Measurements from ENCODE around the gene ZMYM3.

Gene ZMYM3

GRCh38 chrX:71253253-71254091 lies 468 bp downstream of the ZMYM3 start:
- peak; percentile 42 for DNase-seq (ENCODE audit: low spot score)

DNA sequence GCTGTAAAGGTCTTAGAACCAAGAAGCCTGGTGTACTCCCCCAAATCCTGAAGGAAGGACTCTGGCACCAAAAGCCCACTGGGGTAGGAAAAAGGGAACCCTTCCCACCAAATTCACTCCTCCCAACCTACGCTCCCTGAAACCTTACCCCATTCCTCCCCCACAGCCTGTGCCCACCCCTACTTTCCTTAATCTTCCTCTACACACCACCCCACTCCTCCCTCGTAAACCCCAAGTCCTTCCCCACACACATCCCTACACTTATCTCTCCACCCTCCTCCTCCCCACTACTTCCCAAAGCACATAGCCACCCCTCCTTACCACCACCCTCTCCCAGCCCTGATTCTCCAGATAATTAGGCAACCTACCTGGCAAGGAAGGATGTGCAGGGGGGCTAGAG lies 1.7 kb downstream of the ZMYM3 start:
- no peak for DNase-seq (ENCODE audit: low spot score)

DNA sequence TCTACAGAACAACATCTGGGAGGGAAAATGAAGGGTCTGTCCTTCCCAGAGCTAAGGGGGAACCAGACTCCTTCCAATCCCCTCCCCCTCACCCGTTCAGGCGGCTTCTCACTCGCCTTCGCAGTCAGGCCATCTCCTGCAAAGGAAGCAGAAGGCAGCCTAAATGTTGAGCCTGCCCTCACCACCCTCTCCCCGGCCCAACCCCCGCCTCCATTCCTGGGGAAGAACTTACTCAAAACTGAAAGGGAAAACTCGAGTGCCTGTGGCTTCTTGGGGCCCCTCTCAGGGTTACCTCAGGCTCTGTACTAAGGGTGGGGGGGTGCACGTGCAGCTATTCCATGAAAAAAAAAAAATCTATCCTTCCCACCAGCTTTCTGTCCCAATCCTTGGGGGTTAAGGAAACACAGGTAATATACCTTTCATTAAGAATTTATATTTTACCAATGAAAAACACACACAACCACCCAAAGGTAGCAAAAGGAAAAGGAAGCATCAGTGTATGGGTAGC lies 2.4 kb downstream of the ZMYM3 start:
- DNase-seq (ENCODE audit: low spot score) = no peak

GRCh38 chrX:71250841-71251240 lies 3.1 kb downstream of the ZMYM3 start:
- DNase-seq (ENCODE audit: low spot score) = no peak

- no peak for DNase-seq (ENCODE audit: low spot score)
Measured at GRCh38 chrX:71245159-71245558, 8.8 kb downstream of the ZMYM3 start.

DNA sequence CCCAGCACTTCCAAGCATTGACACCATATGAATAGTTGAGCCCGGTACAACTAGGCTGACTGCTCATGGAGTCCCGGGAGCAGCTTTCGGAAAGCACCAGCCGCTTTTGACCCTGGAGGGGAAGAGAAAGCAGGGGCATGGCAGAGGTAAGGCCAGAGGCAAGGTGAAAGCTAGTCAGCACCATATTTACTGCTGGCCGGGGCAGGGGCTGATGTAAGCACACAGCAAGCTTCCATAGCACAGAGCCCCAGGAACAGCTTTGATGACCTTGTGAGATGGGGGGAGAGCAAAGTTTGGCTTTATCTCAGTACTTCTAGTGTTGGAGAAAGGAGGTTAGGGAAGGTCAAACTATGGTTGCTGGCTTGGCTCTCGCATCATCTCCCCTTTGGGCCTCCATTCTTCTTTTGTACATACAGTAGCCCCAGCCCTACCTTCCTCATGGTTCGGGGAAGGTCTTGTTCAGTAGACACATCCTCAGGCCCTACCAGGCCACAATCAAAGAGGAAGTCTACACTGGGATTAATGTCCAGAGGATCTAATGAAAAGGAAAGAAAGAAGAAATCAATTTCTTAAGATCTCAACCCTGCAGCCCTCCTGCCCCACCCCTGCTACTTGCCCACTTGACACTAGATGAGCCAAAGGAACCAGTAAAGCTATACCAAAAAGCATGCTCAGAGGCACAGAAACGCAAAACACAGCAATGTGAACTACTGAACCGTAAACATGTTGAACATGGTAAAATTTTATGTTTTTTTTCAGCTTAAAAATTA lies 9.4 kb downstream of the ZMYM3 start:
- DNase-seq (ENCODE audit: low spot score) = no peak

GRCh38 chrX:71241301-71241700 lies 12.6 kb downstream of the ZMYM3 start:
- DNase-seq (ENCODE audit: low spot score) = no peak

DNA sequence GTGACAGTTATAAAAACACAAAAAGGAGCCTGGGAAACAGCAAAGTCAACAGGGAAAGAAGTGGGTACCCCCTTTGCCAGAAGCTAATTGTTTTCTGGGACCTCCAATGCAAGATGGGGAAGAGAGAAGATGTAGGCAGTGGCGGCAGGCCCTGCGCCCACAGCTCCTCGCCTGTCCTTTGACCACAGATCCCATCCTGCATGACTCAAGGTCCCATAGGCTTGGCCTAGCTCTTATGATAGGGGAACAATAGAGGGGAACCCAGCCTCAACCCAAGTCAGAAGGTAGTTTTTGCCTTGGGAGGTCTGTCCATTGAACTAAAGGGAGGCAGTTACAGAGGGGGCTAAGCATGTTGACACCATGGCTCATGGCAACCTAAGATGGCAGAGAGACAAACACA lies 14.2 kb downstream of the ZMYM3 start:
- no peak for DNase-seq (ENCODE audit: low spot score)

DNA sequence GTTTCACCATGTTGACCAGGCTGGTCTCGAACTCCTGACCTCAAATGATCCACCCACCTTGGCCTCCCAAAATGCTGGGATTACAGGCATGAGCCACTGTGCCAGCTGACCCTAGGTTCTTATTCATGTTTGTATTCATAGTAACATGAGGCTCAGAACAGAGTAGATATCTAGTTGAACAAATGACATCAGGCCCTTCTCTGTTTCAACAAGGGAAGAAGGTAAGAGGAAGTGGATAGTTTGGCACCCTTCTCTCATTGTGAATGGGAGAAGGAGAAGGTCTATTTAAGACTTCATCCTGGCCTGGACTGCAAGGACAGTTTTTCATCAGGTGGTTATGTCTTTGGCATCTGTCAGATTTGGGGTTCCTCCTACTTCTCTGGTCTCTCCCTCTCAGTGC lies 17.1 kb downstream of the ZMYM3 start:
- no peak for DNase-seq (ENCODE audit: low spot score)

DNA sequence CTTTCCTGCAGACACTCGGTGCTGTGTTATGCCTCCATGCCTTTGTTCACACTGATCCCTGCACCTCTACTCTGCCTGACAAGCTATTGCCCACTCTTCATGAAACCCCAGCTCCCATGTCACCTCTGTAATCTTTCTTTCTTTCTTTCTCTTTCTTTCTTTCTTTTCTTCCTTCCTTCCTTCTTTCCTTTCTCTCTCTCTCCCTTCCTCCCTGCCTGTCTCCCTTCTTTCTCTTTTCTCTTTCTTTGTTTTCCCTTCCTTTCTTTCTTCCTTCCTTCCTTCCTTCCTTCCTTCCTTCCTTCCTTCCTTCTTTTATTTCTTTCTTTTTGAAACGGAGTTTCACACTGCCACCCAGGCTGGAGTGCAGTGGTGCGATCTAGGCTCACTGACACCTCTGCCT lies 18.5 kb downstream of the ZMYM3 start:
- no peak for DNase-seq (ENCODE audit: low spot score)

- DNase-seq (ENCODE audit: low spot score) = no peak
Measured at GRCh38 chrX:71228063-71228642, 25.8 kb downstream of the ZMYM3 start.

DNA sequence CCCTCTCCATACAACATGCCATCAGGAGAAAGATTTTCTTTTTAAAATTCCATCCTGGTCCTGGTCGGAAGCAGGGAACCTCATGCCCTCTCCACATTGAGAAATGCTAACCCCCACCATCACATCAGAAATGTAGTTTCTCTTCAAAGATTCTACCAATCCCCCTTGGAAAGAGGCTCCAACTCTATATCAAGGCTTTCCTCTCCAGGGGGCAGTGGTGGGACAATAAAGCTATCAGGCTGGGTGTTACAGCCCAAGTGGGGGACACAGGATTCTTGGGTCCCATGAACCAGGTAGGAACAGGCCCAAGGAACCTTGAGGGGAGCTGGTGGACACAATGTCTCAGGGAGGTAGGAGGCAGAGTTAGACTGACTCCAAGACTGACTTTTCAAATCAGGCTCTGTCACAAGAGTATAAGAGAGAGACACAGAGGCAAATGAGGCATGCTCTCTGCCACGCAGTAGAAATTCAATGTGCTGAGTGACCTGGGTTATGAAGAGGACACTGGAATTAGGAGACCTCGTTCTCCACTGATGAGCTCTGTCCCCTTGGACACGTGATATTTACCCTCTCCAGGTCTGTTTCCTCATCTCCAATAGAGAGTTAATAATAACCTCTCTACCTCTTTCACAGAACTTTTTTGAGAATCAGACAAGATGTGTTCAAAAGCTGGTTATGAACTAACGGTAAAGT lies 26.4 kb downstream of the ZMYM3 start:
- DNase-seq (ENCODE audit: low spot score) = no peak

DNA sequence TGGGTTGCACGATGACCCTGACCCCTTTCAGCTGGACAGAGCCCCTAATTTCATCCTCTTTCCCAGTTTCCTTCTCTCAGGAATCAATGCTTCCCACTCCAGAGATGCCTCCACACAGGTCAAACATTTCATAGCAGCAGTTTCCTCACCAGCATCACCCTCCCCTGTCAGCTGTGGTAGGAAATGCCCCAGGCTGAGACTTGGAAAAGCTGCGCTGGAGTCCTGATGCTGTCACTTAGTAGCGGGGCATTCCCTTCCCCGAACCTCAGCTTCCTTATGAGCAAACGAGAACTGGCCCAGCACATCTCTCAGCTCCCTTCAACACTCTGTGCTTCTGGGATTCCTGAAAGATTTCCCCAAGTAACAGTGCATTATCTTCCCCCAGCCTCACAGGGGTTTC lies 28.3 kb downstream of the ZMYM3 start:
- no peak for DNase-seq (ENCODE audit: low spot score)

DNA sequence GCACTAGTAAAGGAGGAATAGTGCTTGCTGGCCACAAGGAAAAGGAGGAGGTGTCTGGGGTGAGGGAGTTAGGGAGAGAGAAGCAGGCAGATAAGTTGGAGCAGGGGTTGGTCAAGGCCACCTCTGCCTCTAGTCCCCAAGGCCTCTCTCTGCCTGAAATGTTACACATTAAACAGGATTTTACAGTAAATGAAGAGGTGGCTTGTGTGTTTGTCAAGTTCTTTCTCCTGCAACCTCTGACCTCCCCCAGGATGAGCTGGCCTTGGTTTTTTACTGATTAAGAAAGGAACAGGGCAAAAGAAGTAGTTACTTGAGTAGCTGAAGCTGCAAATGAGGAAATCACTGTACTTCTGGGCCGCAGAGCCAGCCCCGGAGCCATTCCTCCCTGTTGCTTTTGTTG lies 28.9 kb downstream of the ZMYM3 start:
- DNase-seq (ENCODE audit: low spot score) = no peak

DNA sequence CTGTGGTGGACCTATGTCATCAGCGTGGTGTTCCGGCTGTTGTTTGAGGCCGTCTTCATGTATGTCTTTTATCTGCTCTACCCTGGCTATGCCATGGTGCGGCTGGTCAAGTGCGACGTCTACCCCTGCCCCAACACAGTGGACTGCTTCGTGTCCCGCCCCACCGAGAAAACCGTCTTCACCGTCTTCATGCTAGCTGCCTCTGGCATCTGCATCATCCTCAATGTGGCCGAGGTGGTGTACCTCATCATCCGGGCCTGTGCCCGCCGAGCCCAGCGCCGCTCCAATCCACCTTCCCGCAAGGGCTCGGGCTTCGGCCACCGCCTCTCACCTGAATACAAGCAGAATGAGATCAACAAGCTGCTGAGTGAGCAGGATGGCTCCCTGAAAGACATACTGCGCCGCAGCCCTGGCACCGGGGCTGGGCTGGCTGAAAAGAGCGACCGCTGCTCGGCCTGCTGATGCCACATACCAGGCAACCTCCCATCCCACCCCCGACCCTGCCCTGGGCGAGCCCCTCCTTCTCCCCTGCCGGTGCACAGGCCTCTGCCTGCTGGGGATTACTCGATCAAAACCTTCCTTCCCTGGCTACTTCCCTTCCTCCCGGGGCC lies 29.7 kb downstream of the ZMYM3 start:
- no peak for DNase-seq (ENCODE audit: low spot score)

GRCh38 chrX:71222929-71223328 lies 31.0 kb downstream of the ZMYM3 start, which contains the start of gene GJB1:
GJB1 (plus strand) TSS chrX:71223224; CDS start chrX:71223708, 484 bp downstream.
- no peak for DNase-seq (ENCODE audit: low spot score)

DNA sequence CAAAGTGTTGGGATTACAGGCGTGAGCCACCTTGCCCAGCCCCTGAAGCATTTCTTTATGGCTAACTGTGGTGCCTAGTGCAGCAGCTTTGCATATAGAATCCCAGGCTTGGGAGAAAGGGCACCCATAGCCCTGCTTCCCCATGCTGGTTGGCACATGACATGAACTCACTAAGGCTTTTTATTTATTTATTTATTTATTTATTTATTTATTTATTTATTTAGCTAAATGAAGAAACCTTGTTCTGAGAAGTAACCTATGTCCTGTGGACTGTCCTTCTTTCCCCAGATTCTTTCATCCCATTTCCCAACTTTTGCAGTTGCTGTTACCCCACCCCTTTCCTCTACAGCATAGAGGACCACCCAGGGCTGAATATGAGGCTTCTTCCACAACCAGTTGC lies 32.8 kb downstream of the ZMYM3 start:
- no peak for DNase-seq (ENCODE audit: low spot score)

DNA sequence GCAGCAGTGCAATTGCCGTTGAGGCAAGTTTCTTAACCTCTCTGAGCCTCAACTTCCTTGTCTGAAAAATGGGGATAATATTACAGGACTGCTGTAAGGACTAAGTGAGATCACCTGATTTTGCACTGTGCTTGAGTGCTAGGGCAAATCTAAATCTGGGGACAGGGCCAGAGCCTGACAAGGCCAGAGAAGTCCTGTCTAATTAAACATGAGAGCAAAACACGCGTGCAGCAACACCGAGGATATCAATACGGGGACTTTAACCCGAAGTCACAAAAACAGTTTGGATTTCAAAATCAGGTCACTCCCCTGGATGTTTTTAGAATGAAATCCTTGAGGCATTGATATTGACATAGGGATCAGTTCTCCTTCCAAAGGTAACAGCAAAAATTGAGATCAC lies 36.6 kb downstream of the ZMYM3 start:
- no peak for DNase-seq (ENCODE audit: low spot score)

DNA sequence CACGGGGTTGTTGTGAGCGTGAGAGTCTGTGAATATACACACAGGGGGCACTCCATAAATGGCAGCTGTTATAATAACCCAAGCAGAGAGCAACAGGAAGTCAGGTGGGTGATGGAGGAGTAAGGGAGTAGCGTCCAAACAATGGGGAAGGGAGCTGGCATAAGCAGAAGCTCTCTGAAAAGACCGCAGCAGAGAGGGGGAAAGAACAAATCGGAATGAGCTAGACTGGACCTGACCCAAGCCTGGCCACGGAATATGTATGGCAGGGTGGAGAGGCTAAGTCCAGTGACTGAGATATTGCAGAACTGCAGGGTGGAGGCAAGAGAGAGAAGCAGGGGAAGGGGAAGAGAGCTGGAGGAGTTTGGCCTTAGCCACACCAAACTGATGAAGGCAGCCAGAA lies 37.5 kb downstream of the ZMYM3 start:
- DNase-seq (ENCODE audit: low spot score) = no peak

- no peak for DNase-seq (ENCODE audit: low spot score)
Measured at GRCh38 chrX:71215338-71215912, 38.5 kb downstream of the ZMYM3 start.

GRCh38 chrX:71214604-71215337 lies 39.2 kb downstream of the ZMYM3 start:
- no peak for DNase-seq (ENCODE audit: low spot score)

Data from germinal center (tissue), 1 donor.